HG02588 (cell line): ENCODE measurements around the gene EEF2KMT.
"Not testable (repeated sequence)": the region's sequence is repeated elsewhere in the genome, so short reads cannot be mapped to it uniquely, and the experiment has no call there.

Source experiments
- ATAC-seq: cut with Tn5 transposase; IDR thresholded peaks from one replicate; pipeline ENCODE4 v1.9.1; 2021; ENCODE audit warnings: mild to moderate bottlenecking, moderate library complexity; ENCODE audit not compliant: unreplicated experiment

The EEF2KMT gene, protein sequence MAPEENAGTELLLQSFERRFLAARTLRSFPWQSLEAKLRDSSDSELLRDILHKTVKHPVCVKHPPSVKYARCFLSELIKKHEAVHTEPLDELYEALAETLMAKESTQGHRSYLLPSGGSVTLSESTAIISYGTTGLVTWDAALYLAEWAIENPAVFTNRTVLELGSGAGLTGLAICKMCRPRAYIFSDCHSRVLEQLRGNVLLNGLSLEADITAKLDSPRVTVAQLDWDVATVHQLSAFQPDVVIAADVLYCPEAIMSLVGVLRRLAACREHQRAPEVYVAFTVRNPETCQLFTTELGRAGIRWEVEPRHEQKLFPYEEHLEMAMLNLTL

DNA sequence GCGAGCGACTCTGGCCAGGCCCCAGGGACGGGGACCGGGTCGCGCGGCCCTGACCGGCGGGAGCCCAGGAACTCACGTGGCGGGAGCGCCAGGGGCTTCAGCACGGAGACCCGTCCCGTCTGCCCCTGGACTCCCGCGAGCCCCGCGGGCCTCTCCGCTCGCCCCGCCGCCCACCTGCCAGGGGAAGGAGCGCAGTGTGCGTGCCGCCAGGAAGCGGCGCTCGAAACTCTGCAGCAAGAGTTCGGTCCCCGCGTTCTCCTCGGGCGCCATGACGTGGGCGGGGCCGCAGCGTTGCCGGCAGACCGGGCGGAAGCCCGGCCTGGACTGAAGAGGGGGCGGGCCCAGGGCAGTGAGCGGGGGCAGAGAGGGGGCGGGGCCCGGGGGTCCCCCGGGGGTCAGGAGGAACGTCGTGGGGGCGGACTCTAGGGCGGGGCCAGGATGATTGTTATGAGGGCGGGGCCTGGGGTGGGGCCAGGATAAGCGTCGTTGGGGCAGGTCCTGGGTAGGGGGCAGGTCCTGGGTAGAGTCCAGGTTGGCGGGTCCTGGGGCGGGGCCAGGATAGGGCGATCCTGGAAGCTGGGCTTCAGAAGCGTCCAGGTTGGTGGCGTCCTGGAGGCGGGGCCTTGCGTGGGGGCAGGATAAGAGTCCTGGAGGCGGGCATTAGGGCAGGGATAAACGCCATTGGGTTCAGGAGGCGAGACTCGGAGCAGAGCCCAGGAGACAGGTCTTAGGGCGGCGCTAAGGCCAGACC, at the start of gene EEF2KMT:
Gene EEF2KMT, minus strand, starts transcription at position 326 of the 751 bp plus-strand sequence. Its CDS starts 56 bp downstream, at position 270.
- peak; percentile 98 for ATAC-seq

DNA sequence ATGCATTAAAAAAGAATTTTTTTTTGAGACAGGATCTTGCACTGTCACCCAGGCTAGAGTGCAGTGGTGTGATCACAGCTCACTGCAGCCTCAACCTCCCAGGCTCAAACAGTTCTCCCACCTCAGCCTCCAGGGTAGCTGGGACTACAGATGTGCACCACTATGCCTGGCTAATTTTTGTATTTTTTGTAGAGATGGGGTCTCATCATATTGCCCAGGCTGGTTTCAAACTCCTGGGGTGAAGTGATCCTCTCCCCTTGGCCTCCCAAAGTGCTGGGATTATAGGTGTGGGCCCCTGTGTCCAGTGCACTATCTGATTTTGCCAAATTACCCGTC, 47.0 kb upstream of the EEF2KMT start:
- ATAC-seq = not testable (repeated sequence)

DNA sequence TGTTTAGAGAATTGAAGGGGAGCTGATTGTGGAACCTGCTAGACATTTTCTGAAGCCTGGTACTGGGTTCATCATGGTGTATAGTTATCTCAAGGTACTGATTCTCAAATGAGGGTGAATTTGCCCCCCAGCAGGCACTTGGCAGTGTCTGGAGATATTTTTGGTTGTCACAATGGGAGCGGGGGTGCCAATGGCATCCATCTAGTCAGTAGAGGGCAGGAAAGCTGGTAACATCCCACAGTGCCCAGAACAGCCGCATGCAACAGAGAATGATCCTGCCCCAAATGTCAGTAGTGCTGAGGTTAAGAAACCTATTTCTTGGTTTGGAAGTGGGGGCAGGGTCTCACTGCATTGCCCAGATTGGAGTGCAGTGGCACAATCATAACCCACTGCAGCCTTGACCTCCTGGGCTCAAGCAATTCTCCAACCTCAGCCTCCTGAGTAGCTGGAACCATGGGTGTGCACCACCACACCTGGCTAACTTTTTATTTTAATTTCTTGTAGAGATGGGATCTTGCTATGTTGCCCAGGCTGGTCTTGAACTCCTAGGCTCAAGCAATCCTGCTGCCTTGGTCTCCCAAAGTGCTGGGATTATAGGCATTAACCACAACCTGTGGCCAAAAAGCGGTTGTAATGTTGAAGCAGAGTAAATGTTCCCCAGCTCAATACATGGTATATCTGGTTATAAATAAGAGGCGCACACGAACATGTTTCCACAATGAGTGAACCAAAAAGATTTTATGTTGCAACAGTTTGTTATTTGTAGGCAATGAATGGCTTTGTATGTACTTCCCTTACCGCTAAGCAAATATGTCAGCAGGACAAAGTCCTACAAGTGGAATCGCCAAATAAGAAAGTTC, 46.4 kb upstream of the EEF2KMT start:
- no peak for ATAC-seq

DNA sequence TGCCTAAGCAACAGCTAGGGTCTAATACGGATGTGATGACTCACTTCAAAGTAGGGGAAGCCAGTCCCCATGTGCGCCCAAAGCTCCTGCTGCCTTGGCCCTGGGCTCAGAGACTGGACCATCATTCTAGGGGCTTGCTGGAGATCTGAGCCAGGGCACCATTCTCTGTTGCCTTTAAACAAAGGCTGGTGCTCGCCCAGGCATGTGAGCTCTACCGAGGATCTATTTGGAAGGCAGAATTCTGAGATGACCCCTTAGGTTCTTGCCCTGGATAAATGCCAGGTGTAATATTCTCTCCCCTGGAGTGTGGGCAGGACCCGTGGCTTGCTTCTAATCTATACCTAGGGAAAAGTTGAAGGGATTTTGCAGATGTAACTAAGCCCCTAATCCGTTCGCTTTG, 42.6 kb upstream of the EEF2KMT start:
- not testable (repeated sequence) for ATAC-seq

DNA sequence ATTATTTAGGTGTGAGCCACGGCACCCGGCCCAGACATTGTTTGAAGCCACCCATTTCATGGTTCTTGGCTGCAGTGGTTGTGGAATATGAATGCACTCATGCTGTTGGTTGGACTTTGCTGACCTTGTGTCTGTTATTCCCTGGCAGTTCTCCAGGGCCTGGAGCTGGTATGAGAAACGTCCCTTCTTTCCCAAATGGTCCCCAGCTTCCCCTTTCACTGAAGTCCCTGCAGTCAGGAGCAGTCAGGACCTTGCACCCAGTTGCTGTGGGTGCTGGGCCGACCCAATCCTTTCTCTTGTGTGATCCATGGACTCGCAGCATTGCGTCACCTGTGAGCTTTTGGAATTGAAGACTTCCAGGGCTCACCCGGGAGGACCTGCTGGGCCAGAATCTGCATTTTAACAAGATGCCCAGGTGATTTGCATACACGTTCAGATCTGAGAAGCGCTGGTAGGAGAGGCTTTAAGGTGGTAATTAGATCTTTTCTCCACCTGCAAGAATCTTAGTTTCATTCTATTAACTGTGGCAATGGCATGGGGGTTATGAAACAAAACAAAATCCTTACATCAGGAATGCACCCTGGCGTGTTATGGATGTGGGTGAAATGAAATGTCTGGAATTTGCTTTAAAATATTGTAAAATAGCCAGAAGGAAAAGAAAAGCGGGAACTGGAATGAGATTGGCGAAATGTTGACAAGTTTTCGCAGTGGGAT, 37.3 kb upstream of the EEF2KMT start:
- ATAC-seq = not testable (repeated sequence)

DNA sequence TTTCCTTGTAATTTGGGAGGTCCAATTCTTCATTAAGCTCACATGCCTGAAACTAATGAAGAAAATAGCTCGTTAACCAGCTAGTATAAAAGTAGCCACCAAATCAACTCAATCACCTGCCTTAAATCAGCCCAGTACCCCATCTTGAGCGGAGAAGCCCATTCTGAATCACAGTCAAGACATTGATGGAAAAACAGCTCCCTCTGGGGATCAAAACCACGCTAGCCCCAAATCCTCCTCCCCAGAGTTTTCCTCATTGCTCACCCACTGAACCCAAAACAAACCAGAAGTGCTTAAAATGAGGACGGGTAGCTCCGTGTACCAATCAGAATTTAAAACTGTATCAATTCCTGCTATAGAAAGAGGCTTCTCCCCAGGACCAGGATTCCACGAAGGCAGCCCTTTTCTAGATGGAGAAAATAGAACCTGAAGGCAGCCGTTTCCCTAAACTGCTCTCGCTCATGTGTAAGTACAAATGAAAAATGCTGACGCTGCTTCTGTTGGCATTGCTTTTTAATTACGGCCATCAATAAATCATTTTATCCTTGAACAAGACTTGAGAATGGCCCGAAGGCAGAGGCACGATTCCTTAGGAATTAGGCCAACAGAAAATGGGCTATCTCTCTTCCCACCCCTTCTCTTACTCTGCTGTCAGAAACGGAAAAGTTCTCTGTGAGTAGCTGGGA, 35.5 kb upstream of the EEF2KMT start:
- ATAC-seq = not testable (repeated sequence)

DNA sequence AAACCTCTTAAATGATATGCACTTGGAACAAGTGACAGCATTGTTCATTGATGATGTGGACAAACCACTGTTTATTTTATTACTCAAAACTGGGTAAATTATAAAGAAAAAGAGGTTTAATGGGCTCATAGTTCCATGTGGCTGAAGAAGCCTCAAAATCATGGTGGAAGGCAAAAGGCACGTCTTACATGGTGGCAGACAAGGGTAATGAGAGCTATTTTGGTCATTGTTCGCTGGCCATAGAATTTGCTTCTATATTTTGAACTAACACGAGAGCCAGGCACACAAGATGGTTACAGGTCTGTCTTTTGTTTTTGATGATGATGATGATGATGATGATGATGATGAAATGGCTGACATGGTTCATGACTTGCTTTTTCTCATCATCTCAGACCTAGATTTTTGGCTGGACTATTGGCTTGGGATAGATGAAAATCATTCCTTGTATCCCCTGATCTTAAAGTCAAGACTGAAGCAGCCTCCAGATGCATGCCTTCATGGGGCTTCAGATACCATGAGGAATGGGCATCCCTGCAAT, 33.9 kb upstream of the EEF2KMT start:
- ATAC-seq = not testable (repeated sequence)

DNA sequence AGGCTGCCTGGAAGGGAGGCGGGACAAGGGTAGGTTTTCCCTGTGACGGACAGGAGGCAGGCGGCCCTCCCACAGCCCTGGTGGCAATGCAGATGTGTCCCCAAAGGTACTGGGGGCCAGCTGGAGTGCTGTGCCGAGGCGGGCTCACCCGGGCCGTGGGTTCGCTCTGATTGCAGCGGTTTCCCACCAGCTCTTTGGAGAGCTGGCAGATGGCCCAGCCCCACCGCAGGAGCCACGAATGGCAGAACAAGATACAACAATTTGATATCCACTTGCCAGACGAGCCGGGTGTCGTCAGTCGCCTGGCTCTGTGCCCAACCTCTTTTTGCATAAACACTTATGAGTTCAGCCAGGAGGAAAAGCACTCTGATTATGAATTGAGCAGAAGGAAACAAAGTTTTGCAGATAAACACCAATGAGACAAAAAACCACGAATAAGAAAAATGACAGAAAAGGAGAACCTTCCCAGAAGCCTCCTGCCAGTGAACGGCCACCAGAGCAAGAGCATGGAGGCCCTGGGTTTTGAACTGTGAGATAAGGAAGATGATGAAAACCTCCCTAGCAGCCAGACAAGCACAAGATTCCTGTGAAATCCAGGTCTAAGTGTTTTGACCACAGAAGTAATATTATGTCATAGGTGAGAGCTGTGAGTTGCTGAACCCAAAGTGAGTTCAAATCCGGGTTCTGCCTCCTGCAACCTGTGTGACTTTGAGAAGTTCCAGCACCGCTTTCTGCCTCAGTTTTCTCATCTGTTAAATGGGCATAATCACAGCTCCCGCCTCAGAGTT, 19.9 kb upstream of the EEF2KMT start:
- ATAC-seq = not testable (repeated sequence)

DNA sequence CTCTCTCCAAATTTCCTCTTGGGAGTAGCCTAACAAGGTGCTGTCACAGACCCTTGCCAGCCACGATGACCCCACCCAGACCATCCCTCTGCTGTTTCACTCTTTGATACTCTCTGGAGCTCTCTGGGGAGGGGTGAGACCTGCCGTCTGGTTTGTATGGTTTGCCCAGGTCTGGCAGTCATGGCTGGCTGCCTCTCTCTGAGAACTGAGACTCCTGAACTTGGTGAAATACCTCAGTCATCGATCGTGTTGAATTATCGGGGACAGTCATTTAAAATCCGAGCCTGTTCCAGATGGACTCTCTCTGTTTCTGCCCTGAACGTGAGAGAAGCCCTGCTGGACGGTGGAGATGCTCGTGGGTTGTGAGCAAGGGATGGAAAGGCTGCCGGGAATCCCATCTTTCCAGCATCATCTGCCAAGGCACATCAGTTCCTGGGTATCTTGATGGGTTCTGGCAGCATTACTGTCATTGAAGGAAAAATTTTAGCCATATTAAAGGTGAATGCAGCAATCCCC, 19.2 kb upstream of the EEF2KMT start:
- ATAC-seq = not testable (repeated sequence)

DNA sequence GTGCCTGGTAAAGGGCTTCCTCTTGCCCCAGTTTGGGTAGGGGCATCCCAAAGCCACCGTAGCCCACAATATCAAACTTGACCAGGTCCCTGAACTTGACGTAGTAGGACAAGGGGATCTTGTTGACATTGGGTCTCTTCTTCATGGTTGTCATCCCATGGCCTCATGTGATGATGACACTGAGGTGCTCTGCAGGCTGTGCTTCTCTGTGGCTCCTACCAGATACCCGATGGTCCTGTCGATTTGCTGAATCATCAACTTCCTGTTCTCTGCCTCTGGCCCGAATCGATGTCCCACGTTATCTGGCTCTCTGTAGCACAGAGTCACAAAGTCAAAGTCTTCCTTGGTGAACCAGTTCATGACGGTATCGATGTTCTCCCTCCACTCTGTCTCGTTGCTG, 13.3 kb upstream of the EEF2KMT start:
- ATAC-seq = not testable (repeated sequence)

DNA sequence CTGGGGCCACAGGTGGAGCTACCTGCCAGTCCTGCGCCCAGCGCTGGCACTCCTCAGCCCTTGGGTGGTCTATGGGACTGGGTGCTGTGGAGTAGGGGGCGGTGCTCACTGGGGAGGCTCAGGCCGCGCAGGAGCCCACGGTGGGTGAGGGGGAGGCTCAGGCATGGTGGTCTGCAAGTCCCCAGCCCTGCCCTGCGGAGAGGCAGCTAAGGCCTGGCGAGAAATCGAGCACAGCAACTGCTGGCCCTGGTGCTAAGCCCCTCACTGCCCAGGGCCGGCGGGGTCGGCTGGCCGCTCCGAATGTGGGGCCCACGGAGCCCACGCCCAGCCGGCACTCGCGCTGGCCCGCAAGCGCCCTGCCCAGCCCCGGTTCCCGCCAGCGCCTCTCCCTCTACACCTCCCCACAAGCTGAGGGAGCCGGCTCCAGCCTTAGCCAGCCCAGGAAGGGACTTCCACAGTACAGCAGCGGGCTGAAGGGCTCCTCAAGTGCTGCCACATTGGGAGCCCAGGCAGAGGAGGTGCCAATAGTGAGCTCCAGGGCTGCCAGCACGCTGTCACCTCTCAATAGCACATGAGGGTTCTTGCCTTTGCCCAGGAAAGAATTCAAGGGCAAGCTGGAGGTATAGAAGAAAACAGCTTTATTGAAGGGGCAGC, 11.0 kb upstream of the EEF2KMT start:
- ATAC-seq = no peak

DNA sequence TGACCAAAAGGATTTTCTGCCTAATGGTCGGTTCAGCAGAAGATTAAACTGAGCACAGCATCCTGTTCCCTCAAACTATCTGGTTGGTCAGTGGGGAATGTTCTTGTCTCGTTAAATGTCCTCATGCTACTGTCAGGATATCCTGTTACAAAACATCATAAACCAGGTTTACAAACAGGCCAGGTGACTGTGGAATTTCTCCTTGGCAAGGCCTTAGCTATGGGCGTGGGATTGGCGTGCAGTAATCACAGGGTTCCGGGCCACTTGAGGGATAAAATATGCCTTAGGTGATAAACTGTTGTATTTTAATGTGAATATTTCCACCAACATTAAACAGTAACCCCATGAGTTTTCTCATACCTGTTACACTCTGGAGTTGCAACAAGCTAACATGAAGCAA, 7.4 kb upstream of the EEF2KMT start:
- ATAC-seq = not testable (repeated sequence)

DNA sequence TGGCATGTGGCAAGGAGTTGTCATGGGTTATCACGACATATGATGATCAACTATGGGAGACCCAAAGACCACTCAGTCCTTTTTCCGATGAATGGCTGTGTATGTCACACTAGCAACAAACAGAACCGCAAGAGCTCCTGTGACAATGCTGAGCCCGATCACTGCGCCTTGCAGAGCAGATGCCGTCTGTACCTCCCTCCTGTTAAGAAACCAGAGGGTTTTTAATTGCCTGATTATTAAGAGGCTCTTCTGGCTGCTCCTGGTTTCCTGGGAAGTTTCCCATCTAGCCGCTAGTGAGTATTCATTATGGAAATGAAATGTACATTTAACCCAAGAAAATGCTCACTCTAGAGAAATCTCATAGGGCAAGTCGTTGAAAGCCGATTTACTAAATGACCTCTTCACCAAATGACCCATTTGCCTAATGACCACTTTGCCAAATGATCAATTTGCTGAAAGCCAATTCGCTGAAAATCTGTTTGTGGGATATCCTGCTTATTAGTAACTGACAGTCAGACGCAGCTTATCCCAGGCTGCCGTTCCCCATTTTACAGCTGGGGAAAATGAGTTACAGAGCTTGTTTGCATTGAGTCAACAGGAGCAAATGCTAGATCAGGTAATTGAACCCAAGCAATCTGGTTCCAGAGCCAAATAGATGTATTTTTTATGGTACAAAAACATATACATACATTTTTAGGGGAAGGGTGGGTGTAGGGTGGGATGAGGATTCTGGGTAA, 5.9 kb upstream of the EEF2KMT start:
- not testable (repeated sequence) for ATAC-seq

DNA sequence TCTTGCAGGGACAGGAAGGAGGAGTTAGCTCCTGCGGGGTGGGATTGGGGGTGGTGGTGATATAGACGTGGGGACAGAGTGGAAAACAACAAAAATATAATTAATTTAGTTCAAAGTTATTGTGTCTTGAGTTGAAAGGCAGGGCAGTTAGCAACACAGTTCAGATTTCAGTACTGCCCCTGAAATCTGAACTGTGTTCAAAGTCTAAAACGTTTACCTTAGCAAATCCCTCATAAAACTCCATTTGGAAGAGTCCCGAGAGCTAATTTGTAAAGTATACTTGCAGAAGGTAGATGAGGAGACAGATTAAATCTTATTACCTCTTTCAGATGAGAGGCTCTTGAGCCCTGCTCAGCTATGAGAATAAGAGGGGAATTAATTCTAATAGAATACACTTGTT, 1.6 kb upstream of the EEF2KMT start:
- ATAC-seq = not testable (repeated sequence)

DNA sequence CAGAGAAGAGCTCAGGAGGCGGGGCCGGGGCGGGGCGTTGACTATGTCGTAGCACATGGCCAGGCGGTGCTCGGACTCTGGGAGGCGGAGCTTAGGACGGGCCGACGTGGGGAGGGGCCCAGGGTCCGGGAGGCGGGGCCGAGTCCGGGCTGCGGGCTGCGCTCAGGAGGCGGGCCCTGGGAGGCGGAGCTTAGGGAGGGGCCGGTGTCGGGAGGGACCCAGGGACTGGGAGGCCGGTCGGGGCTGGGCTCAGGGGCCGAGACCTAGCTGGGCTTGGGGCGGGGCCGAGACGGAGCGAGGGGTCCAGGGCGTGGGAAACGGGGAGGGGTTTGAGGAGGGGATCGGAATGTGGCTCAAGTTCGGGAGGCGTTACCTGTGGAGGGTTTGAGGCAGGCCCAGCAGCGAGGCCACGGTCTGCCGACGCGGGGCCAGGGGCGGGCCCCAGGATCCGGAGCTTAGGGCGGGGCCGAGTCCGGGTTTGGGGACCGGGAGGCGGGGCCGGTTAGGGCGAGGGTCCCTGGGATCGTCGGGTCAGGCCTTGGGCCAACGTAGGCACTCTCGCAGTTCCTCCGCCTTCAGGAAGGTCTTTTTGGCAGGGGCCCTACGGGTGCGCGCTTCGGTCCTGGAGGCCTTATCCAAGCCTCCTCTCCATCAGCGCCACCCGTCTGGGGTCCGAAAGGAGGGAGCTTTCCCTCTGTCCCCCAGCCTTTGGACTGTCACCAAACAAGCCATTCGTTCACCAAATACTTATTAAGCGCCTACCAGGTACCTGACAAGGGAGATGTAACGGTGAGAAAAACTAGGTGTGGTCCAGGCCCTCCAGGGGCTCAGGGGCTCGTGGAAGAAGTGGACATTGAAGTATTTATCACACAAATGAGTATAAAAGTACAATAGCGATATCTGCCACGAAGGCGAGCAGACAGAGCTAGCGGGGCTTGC, 895 bp upstream of the EEF2KMT start:
- ATAC-seq = peak; percentile 71

DNA sequence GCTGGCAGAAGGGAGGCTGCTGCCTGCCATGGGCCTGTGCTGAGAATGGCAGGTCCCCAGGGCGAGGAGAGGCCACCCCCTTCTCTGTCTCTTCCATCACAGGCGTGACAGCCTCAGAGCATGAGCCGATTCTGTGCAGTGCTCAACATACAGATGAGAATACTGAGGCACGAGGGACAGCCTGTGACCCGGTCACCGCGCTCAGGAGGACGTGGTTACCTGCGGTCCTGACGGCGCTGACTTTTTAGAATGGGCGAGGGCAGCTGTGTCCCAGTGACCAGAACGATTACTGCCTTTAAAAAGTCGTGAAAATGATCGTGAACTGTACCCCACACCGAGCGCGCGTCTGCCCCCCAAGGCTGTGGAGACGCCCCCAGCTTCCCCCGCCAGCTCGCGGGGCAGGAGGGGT, 530 bp downstream of the EEF2KMT start:
- ATAC-seq = not testable (repeated sequence)
